LNCaP clone FGC (cell line): ENCODE measurements around the gene TACC3.
A peak's percentile ranks its signal among the peaks of the same experiment; 100 is the strongest.

Source experiments
- DNase-seq: peaks from one replicate; pipeline ENCODE4 v3.0.0-alpha.2; 2011; ENCODE audit warnings: low read depth
- H3K4me3 ChIP-seq: 2 replicates; pipeline ENCODE4 v1.5.1; 2011; ENCODE audit warnings: mild to moderate bottlenecking, low read depth, low read length, control low read depth
- TF ChIP-seq, protein P1 (sequence below): IDR thresholded peaks from 2 replicates; pipeline ENCODE4 v1.5.1; 2012; ENCODE audit warnings: mild to moderate bottlenecking; ENCODE audit not compliant: control insufficient read depth, insufficient read depth; ENCODE audit errors: extremely low read depth

Gene TACC3

DNA sequence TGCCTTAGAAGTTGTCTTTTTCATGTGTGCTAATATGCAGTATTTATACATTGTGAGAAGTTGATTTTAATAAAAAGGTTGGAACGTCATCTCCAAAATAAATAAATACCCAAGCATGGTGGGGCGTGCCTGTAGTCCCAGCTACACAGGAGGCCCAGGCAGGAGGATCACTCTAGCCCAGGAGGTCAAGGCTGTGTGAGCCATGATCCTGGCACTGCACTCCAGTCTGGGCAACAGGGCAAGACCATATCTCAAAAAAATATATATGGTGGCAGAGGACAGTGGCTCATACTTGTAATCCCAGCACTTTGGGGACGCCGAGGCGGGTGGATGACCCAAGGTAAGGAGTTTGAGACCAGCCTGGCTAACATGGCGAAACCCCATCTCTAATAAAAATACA is 15.6 kb upstream of the TACC3 start:
- no peak for DNase-seq
- no peak overlapping the region for H3K4me3 ChIP-seq
- TF ChIP-seq, protein P1, sequence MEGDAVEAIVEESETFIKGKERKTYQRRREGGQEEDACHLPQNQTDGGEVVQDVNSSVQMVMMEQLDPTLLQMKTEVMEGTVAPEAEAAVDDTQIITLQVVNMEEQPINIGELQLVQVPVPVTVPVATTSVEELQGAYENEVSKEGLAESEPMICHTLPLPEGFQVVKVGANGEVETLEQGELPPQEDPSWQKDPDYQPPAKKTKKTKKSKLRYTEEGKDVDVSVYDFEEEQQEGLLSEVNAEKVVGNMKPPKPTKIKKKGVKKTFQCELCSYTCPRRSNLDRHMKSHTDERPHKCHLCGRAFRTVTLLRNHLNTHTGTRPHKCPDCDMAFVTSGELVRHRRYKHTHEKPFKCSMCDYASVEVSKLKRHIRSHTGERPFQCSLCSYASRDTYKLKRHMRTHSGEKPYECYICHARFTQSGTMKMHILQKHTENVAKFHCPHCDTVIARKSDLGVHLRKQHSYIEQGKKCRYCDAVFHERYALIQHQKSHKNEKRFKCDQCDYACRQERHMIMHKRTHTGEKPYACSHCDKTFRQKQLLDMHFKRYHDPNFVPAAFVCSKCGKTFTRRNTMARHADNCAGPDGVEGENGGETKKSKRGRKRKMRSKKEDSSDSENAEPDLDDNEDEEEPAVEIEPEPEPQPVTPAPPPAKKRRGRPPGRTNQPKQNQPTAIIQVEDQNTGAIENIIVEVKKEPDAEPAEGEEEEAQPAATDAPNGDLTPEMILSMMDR: no peak

DNA sequence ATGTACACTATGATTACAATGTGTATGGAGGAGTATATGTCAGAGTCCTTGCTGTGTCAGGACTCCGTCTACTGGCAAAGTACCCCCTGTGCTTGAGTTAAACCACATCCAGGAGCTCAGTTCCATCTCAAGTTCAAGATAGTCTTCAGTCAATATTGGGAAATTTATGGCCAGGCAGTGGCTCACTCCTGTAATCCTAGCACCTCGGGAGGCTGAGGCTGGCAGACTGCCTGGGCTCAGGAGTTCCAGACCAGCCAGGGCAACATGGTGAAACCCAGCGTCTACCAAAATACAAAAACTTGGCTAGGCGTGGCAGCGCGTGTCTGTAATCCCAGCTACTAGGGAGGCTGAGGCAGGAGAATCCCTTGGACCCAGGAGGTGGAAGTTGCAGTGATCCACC is 15.0 kb upstream of the TACC3 start:
- no peak overlapping the region for H3K4me3 ChIP-seq
- DNase-seq: no peak
- TF ChIP-seq, protein P1: no peak

DNA sequence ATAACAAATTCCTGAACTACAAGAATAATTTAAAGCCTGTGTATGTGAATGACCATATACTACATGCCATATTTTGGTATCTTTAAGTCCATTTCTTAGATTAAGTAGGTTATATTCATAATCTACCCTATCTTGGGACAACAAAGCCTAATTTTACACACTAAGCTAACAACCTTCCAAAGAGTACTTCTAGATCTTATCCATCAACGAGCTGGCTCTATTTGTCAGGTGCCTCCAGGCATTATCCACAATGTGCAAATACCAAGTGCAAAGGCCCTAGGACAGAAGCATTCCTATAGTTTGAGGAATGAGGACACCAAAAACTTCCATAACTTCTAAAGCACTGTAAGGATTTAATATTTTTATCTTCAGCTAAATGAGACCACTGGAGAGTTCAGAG is 12.7 kb upstream of the TACC3 start:
- DNase-seq: no peak
- H3K4me3 ChIP-seq: no peak overlapping the region
- TF ChIP-seq, protein P1: no peak

DNA sequence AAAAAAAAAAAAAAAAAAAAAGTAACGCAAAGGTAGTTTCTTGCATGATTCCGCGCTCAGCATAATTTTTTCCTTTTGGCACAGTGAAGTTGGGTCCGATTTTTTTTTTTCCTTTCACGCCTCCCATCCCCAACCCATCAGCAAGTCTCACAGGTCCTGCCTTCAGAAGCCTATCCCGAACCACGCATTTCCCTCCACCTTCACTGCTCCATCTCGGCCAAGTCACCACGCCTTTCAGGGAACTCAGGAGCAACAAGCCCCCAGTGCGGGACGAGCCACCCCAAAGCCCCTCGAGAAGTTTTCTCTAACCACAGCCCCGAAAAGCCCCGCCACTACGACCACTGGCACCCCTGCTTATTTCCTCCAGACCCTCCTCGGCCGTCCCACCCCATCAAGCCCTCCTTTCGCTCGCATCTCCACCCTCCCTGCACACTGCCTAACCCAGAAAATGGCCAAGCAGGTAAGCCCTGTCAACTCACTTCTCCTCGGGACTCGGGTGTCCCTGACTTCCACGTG is 10.2 kb upstream of the TACC3 start:
- peak overlapping the region; percentile 80 for H3K4me3 ChIP-seq
- TF ChIP-seq, protein P1: no peak
- no peak for DNase-seq

DNA sequence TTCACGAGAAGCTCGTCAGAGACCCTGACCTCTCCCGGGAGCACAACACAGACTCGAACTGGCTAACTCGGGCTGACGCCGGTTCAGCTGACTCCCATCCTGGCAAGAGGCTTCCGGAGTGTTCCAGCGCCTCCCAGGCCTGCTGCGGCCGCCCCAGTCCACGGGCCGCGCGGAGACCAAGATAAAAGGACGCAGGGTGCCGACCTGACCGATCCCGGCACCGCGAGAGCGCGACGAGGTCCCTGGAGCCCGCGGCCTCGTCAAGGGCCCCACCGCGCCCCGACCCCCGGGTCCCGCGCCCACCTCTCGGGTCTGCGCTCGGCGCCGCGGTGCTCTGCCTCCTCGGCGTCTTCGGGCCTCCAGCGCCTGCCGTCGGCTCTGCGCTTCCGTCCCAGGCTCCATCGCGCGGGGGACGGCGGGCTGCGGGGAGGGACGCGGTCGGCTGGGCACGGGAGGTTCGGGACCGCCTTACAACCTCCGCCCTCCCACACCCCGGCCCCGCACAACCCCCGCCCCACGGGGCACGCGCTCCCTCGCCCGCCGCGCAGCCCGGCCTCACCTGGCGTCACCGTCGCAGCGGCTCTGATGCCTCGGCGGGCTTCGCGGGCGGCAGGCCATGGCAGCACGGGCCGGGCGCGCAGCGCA is 9.6 kb upstream of the TACC3 start:
- DNase-seq: no peak
- H3K4me3 ChIP-seq: peak overlapping the region; percentile 80
- TF ChIP-seq, protein P1: no peak

DNA sequence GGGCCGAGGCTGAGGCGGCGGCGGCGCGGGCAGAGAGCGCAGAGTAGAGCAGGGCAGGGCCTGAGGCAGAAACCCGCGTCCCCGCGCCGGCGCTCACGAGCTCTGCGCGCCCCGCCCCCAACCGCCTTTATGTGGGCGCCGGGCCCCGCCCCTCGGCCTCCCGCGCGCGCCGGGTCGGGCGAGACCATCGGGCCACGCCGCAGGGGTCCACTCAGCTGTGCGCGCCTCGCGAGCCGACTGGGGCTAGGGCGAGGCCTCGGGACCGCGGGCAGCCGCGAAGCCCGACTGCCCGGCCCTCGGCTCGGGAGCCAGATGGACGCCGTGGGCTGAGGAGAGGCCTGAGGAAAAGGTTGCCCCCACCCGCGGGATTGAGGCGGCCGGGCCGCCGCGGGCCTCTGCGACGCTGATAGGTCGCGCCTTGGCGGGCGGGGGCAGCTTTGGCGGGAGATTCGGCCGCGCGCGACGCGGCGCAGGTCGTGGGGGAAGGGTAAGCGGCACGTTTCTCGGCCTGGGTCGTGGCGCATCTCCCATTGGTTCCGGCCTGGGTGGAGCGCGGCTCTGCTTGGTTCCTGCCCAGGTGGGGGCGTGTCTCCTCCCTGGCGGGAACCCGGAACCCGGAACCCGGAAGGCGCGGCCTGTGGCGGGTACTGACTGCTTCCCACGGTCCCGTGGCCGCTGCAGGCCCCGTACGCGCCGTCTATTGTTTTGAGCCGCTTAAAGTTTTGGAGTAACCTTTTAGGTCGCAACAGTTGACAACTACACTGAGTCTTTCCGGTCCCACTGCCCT is 8.9 kb upstream of the TACC3 start, which contains the start of gene SLBP:
Gene SLBP (minus strand): TSS at position 104 of the 787 bp plus-strand sequence. CDS start 131 bp downstream, outside the sequence.
- DNase-seq: peak; percentile 91
- H3K4me3 ChIP-seq: peak within 1 kb of the TSS; percentile 80
- TF ChIP-seq, protein P1: no peak
